OCI-LY3 (cell line): Measurements from ENCODE around the gene LUC7L3.
"Not testable (repeated sequence)": the region's sequence is repeated elsewhere in the genome, so short reads cannot be mapped to it uniquely, and the experiment has no call there.

Source experiments
- H2AFZ ChIP-seq: fragments of 200-600, 300-600 bp; shearing (Covaris generic); 2 replicates; pipeline ENCODE4 v1.6.0; 2014; ENCODE audit warnings: antibody characterized with exemption, low read depth, low read length
- H3K27ac ChIP-seq: fragments of 200-600, 300-600 bp; sonication (generic); 2 replicates; pipeline ENCODE4 v1.5.1; 2014; ENCODE audit warnings: mild to moderate bottlenecking, low read length, moderate library complexity, mixed read lengths
- H3K27me3 ChIP-seq: fragments of 200-600, 300-600 bp; sonication (generic); 2 replicates; pipeline ENCODE4 v1.6.1; 2014; ENCODE audit warnings: low read depth, low read length, mixed read lengths
- H3K36me3 ChIP-seq: fragments of 200-600, 300-600 bp; sonication (generic); replicated peaks from 2 replicates; pipeline ENCODE3; 2014; ENCODE audit warnings: low read depth, low read length, mixed read lengths
- H3K4me1 ChIP-seq: fragments of 300-600, 200-600 bp; sonication (generic); 2 replicates; pipeline ENCODE4 v1.6.1; 2014; ENCODE audit warnings: low read length, mixed read lengths
- H3K4me2 ChIP-seq: fragments of 200-600, 300-600 bp; sonication (generic); 2 replicates; pipeline ENCODE4 v1.6.1; 2014; ENCODE audit warnings: low read length, mixed read lengths
- H3K4me3 ChIP-seq: fragments of 300-600, 200-600 bp; sonication (generic); 2 replicates; pipeline ENCODE4 v1.5.1; 2014; ENCODE audit warnings: antibody characterized with exemption, mild to moderate bottlenecking, low read length, moderate library complexity
- H3K79me2 ChIP-seq: fragments of 300-600, 200-600 bp; shearing (Covaris generic); 2 replicates; pipeline ENCODE4 v1.6.1; 2014; ENCODE audit warnings: mild to moderate bottlenecking, low read length, mixed read lengths
- H3K9ac ChIP-seq: fragments of 300-600, 200-600 bp; shearing (Covaris generic); 2 replicates; pipeline ENCODE4 v1.6.0; 2014; ENCODE audit warnings: mild to moderate bottlenecking, low read length, moderate library complexity
- H3K9me3 ChIP-seq: fragments of 200-600, 300-600 bp; shearing (Covaris generic); 2 replicates; pipeline ENCODE4 v1.6.1; 2014; ENCODE audit warnings: low read length, mixed read lengths; ENCODE audit not compliant: insufficient read depth
- H4K20me1 ChIP-seq: fragments of 200-600, 300-600 bp; sonication (generic); 2 replicates; pipeline ENCODE4 v1.6.1; 2016; ENCODE audit warnings: low read length, mixed read lengths; ENCODE audit not compliant: insufficient read depth
- EZH2phosphoT487 ChIP-seq: fragments of 200-600 bp; shearing (Covaris generic); IDR thresholded peaks from 2 replicates; pipeline ENCODE4 v1.6.1; 2018; ENCODE audit warnings: antibody characterized with exemption, mixed run types, low read depth
- TF ChIP-seq, protein P1 (sequence below): fragments of 200-600, 300-600 bp; sonication (generic); IDR thresholded peaks from 2 replicates; pipeline ENCODE4 v1.5.1; 2014; ENCODE audit warnings: antibody characterized with exemption, low read length, low read depth

LUC7L3 gene

DNA sequence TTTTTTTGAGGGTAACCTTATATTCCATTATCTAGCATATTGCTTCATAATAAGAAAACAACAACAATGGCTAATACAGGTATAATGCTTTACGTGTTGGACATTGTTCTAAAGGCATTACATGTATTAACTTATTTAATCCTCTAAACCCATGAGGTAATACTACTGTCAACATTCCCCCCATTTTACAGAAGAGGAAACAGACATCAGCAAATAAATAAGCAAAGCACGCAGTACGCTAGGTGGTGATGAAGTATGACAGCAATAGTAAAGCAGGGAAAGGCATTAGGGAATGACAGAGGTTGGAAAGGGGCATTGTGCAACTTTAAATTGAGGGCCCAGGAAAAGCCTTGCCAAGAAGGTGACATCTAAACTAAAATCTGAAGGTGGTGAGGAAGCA lies 16.2 kb upstream of the LUC7L3 start:
- Histone ChIP-seq H3K9me3 (no peaks in the 10 kb centered on the region), H3K27me3 (no peaks in the 10 kb centered on the region), H3K4me2 (no peak overlapping the region), H3K4me1 (peaks cover 4% of the 10 kb centered on the region; the same call in 1 of the 2 replicates), H3K36me3 (peaks cover 36% of the 10 kb centered on the region), H4K20me1 (no peaks in the 10 kb centered on the region), H3K4me3 (no peak overlapping the region), H3K79me2 (peaks cover 75% of the 10 kb centered on the region), H3K27ac (no peak overlapping the region), H3K9ac (no peak overlapping the region), H2AFZ (no peak overlapping the region)
- TF ChIP-seq, protein P1, sequence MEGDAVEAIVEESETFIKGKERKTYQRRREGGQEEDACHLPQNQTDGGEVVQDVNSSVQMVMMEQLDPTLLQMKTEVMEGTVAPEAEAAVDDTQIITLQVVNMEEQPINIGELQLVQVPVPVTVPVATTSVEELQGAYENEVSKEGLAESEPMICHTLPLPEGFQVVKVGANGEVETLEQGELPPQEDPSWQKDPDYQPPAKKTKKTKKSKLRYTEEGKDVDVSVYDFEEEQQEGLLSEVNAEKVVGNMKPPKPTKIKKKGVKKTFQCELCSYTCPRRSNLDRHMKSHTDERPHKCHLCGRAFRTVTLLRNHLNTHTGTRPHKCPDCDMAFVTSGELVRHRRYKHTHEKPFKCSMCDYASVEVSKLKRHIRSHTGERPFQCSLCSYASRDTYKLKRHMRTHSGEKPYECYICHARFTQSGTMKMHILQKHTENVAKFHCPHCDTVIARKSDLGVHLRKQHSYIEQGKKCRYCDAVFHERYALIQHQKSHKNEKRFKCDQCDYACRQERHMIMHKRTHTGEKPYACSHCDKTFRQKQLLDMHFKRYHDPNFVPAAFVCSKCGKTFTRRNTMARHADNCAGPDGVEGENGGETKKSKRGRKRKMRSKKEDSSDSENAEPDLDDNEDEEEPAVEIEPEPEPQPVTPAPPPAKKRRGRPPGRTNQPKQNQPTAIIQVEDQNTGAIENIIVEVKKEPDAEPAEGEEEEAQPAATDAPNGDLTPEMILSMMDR, result no peak
- TF ChIP-seq EZH2phosphoT487, result no peak

DNA sequence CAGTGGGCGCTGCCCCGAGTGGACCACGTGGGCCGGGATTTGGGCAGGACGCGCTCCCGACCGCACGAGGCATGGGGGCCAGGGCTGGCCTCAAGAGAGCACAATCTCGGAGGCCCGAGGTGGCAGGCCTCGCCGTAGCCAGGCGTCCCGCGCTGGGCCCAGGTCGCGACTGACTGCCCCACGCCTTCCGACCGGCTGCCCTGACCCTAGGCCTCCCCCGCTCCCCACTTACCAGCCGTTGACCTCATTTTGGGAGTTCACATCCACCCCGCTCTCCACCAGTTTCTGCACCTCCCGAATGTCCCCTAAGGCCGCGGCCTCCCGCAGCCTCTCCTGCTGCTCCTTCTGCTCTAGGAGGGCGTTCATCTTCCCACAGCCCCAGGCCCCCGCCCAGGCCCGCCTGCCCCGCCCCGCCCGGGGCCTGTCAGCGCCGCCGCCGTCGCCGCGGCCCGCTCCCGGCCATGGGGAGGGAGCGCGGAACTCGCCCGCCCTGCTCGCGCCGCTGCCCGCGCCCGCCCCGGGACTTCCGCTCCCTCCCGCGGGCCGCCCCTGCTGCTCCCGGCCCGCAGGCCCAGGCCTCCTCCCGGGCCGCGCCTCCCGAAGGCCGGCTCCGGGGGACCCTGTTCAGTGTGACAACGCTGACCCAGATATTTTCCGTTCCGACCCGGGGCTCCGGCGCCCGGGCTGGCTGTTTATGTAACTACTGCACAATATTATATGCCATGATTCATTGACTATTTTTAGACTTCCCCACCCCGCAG lies 11.9 kb upstream of the LUC7L3 start, which contains the start of gene ANKRD40:
TSS of gene ANKRD40 (minus strand) at position 626 of the 761 bp plus-strand sequence. CDS start at position 366, 260 bp downstream.
- H3K79me2 ChIP-seq, result peaks cover 67% of the 10 kb centered on the region
- peak within 1 kb of the TSS; percentile 95 for H2AFZ ChIP-seq
- peak within 1 kb of the TSS; percentile 99 for H3K9ac ChIP-seq
- TF ChIP-seq EZH2phosphoT487, result no peak
- TF ChIP-seq, protein P1, result no peak
- peaks cover 11% of the 10 kb centered on the region for H3K36me3 ChIP-seq
- peak within 1 kb of the TSS; percentile 91 for H3K27ac ChIP-seq
- H3K4me2 ChIP-seq, result peak within 1 kb of the TSS; percentile 96
- peaks cover 20% of the 10 kb centered on the region for H3K4me1 ChIP-seq
- H3K9me3 ChIP-seq, result no peaks in the 10 kb centered on the region
- H3K27me3 ChIP-seq, result no peaks in the 10 kb centered on the region
- no peaks in the 10 kb centered on the region for H4K20me1 ChIP-seq
- peak within 1 kb of the TSS; percentile 96 for H3K4me3 ChIP-seq

DNA sequence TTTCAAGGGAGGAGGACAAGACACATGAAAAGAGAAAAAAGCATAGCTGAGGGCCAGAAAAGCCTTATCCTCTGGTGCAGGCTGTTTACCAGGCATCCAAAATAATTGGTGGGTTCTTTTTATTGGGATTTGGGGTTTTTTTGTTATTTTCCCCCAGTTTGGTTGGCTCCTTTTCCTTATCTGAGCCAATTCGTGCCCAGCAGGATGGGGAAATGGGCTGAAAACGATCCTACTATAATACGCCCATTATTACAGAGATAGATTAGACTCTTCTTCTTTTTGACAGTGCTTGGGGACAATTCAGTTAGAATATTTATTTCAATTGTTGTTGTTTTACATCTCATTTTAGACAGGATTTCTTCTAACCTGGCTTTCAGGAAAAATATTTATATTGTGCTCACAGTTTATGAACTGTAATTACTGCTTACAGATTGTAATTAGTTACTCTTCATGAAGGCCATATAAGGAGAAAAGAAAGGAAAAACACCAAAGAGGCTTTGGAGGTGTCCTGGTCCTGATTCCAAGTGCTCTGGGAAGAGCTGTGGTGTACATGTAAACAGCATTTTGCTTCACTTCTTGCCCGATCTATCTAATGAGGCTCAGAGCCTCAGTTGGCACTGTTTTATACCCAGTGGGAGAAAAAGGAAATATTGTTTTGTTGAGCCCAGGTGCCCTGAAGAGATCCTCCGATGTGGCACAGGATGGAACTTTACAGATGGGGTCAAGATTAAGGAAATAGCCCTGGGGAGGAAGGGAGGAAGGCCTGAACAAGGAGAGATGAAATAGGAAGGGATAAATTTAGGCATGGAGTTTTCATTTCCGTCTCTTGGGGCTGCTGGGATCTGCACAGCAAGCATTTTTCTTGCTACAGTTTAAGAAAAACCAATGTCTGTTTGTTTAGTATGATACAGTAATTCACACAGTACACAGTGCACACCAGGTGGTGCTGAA lies 11.1 kb upstream of the LUC7L3 start:
- no peaks in the 10 kb centered on the region for H3K9me3 ChIP-seq
- H2AFZ ChIP-seq, result peak overlapping the region; percentile 95
- peak overlapping the region; percentile 96 for H3K4me2 ChIP-seq
- no peaks in the 10 kb centered on the region for H3K27me3 ChIP-seq
- H3K4me3 ChIP-seq, result peak overlapping the region; percentile 96
- peak overlapping the region; percentile 99 for H3K9ac ChIP-seq
- TF ChIP-seq, protein P1, result no peak
- TF ChIP-seq EZH2phosphoT487, result no peak
- no peaks in the 10 kb centered on the region for H4K20me1 ChIP-seq
- peaks cover 7% of the 10 kb centered on the region for H3K36me3 ChIP-seq
- peaks cover 59% of the 10 kb centered on the region for H3K79me2 ChIP-seq
- peaks cover 20% of the 10 kb centered on the region for H3K4me1 ChIP-seq
- H3K27ac ChIP-seq, result peak overlapping the region; percentile 91

DNA sequence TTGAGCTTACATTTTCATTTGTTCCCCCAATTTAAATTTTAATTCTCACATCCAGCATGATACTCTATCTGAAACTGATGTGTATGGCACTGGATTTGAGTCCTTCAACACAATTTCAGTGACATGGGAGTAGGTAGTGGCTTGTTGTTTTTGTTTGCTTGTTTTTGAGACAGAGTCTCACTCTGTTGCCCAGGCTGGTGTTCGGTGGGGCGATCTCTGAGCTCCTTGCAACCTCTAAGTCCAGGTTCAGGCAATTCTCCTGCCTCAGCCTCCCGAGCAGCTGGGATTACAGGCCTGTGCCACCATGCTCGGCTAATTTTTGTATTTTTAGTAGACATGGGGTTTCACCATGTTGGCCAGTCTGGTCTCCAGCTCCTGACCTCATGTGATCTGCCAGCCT lies 10.3 kb upstream of the LUC7L3 start:
- Histone ChIP-seq H3K4me2 (peak overlapping the region; percentile 96), H3K9ac (peak overlapping the region; percentile 99), H3K79me2 (peaks cover 52% of the 10 kb centered on the region), H3K4me3 (peak overlapping the region; percentile 96), H2AFZ (peak overlapping the region; percentile 95), H3K27ac (peak overlapping the region; percentile 91), H3K4me1 (peaks cover 20% of the 10 kb centered on the region)
- H4K20me1 ChIP-seq, H3K9me3 ChIP-seq, H3K27me3 ChIP-seq, H3K36me3 ChIP-seq: not testable (repeated sequence)
